Renal cortical epithelial cell (primary cell): ENCODE data around the gene SHISAL1. TPM values are rescaled to one million over a fixed set of nuclear protein-coding genes. Genes with fewer than 3 reads are reported as not detected.
"Not testable (repeated sequence)": the region's sequence is repeated elsewhere in the genome, so short reads cannot be mapped to it uniquely, and the experiment has no call there.

Experiments used
- DNase-seq: peaks from one replicate; pipeline ENCODE4 v3.0.0-alpha.2; 2011; ENCODE audit warnings: low read depth
- total RNA-seq: library from RNA; depleted of rRNA; stranded (reverse); fragments of >200 nt; gene quantifications from 2 replicates; pipeline ENCODE4 v1.2.3, GENCODE V29; 2014

SHISAL1 gene
- total RNA-seq, 1 donor from 2014 or later = 0.05 TPM

DNA sequence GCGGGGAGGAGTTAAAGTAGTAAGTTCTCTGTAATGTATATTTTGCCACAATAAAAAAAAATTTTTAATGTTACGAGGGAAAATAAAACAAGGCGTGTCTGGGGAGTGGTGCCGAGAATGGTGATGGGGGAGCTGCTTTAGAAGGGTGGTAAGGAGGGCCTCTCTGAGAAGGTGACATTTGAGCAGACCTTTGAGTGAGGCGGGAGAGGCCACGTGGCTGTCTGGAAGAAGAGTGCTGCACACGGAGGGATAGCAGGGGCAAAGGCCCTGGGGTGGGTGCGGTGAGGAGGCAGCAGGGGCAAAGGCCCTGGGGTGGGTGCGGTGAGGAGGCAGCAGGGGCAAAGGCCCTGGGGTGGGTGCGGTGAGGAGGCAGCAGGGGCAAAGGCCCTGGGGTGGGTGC, 10.4 kb downstream of the SHISAL1 start:
- not testable (repeated sequence) for DNase-seq

DNA sequence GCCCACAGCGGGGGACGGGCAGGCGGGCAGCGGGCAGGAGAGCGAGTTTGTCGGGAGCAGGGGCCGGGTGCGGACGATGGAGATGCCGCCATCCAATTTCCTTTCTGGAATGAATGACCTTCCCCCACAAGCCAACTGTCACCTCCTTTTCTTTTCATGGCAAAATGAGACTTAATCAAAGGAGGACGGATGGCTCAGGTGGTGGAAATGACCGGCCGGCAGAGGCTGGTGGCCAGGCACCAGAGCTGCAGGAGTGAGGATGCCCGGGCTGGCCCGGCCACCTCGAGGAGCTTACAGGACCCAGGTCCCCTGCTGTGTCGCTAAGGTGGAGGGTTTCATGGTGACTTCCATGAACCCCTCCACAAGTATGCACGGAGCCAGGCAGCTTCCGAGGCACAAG, 11.7 kb downstream of the SHISAL1 start:
- no peak for DNase-seq

DNA sequence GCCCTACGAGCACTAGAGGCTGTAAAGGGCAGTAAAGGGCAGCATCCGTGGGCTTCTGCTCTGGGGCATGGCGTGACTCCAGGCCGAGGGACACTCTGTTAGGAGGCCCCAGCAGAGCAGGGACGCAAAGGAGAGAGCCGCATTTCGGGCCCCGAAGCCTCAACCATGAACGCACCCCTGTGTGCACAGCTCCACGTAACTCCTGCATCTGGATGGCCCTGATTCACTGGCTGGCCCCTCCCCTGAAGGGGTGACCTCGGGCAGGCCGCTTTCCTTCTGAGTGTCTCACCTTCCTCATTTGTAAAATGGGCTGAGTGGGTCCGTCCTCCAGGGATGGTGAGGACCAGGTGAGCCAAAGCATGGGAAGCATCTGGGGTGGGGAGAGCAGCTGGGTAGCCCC, 13.6 kb downstream of the SHISAL1 start:
- no peak for DNase-seq

DNA sequence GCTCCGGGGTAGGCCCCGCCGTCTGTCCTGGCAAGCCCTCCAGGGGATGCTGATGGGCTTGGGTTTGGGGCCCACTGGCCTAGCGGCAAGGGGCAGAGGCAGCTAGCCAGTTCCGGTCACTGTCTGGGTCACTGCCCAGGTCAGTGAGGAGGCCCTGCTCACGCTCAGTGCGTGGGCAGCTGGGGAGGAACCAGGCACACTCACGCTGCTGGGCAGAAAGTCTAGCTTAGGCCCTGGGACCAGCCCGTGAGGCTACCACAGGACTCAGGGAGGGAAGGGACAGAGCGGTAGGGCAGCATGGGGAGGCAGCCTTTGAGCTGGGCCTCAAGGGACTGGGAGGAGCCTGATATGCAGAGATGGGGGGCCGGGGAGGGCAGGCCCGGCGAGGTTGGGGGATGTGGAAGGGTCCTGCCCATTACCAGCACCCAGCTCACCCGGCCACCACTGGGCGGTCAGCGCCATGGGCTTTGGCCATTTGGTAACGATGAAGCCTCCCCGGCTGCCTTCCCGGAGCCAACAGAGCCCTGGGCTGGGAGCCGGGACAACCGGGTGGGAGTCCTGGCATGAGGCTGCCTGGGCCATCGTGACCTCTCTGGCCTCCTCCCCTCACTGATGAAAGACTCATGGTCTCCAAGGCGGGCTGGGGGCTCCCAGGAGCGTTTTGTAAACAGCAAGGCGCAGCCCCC, 14.2 kb downstream of the SHISAL1 start:
- peak; percentile 2 for DNase-seq

DNA sequence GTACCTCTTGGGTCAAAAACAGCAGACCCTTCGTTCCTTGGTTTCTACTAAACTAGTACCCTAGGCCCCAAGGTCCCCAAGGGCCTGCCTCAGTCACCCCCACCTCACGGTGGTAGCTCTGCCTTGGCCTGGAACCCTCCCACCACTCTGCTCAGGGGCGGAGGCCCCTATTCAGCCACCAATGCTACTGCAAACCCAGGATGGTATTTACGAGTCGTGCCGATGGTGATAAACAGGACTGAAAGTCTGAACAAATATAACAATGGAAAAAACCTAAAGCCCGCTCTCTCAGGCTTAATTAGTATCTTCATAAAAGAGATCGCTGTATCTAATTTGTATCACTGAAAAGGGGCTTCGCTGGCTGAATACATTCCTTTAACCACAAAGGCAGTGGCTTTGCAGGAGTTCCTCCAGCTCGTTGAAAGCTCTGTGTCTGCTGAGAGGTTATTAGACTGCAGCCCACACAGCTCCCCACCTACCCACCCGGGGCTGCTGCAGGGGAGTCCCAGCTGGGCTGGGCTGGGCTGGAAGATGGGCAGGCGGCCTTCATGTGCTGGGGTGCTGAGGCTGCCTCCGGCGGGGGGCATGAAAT, 15.2 kb downstream of the SHISAL1 start:
- DNase-seq = no peak

DNA sequence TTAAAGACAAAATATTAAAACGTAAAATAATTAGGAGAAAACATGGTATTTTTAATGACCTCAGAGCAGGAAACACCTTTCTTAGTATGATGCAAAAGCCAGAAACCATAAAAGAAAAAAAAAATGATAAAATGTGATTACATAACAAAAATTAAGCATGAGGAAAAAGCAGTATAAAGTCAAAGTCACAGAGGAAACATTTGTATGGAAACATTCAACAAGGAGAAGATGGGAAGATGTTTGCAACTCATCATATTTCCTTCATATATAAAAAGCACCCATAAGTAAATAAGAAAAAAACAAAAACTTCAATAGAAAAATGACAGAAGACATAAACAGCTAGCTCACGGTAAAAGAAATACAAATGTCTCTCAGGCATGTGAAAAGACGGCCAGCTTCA, 17.3 kb downstream of the SHISAL1 start:
- DNase-seq = no peak

DNA sequence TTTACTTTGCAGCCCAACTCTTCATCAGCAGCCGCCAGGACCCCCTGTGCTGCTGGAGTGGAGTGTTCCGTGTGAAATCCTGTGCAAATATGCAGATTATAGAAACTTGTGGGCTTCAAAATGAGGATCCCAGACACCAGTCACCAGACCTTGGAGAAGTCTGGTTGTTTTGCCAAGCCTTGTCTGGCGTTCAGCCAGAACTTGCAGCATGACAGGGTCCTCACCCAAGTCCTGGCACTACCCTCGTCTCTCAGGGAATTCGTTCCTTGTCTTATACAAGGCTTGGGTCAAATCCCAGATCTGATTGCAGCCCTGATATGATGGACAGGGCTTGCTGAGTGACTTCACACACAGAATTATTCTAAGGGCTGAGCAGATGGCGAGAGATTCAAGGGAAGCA, 18.9 kb downstream of the SHISAL1 start:
- DNase-seq = no peak

DNA sequence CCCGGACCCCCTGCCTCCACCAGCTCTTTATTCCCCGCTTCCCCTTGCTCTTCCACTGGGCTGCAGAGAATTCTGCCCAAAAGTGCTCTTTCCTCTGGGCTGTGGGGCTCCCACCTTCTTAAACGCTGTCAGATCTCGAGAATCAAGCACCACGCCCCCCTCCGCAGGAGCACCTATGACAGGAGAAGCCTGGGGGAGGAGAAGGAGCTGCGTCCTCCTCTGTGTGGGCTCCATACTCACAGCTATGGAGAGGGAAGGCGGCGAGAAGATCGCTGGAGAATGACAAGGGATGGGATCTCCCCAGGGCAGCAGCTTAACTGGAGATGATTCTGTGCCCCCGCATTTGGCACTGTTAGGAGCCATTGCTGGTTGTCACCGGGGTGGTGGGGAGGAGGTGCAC, 19.7 kb downstream of the SHISAL1 start:
- DNase-seq = no peak

DNA sequence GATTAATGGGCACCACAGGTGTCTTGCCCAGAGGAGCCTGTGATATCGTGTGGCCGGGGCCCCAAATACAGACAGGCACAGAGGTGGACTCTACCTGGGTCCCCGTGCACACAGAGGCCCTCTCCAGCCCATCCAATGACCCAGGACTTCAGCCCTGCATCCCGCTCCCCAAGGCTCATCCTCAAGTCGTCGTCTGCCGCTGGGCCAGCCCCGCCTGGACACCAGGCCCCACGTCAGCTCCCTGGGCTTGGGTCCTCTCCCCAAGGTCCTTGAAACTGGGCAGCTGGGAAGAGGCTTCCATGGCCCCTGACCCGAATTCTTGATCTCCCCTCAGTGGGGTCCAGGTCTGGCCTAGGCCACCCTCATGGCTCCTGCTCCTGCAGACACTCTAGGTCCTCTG, 20.2 kb downstream of the SHISAL1 start:
- no peak for DNase-seq

DNA sequence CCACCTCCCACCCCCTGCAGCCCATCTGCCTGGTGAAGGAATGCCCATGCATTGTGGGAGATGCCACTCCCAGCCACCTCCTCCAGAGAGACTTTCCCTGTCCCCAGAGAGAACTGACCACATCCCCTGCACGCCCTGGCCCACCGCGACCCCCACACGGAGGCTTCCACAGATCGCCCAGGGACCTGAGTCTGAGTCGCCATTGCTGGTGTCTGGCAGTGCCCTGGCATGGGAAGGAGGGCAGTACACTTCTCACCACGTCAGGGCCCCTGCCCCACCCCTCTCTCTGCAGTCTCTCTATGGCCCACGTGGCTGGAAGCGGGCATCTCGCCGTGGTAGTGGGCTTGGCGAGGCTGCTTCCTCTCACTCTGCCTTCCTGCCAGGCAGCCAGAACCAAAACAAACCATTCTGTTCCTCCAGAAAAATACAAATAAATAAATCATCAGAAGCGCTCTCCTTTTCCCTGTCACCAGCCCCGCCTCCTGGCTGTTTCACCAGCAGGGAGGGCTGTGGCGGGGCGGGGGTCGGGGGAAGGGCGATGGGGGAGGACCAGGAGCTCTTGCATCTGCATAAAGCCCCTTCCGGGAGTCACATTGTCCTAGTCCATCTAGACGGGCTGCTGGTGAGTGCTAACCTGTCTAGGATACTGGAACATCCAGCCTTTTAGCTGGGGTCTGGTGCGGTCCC, 20.9 kb downstream of the SHISAL1 start:
- DNase-seq = no peak

DNA sequence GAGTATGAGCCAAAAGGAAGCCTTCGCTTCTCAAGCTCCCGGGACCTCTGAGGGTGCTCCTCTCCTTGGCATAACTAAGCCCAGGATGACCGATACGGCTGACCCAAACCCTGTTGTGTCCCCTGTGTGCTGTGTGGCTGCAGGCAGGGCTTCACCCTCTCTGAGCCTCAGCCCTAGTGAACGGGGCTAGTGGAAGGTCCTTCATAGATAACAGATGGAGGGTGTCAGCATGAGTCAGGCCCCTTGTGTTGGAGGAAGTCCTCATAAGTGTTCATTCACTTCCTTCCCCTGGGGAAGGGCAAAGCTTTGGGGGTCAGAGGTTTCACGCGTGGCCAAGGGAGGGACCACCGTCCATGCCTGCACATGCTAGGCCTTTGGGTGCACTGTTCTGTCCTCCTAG, 21.5 kb downstream of the SHISAL1 start:
- DNase-seq = no peak

DNA sequence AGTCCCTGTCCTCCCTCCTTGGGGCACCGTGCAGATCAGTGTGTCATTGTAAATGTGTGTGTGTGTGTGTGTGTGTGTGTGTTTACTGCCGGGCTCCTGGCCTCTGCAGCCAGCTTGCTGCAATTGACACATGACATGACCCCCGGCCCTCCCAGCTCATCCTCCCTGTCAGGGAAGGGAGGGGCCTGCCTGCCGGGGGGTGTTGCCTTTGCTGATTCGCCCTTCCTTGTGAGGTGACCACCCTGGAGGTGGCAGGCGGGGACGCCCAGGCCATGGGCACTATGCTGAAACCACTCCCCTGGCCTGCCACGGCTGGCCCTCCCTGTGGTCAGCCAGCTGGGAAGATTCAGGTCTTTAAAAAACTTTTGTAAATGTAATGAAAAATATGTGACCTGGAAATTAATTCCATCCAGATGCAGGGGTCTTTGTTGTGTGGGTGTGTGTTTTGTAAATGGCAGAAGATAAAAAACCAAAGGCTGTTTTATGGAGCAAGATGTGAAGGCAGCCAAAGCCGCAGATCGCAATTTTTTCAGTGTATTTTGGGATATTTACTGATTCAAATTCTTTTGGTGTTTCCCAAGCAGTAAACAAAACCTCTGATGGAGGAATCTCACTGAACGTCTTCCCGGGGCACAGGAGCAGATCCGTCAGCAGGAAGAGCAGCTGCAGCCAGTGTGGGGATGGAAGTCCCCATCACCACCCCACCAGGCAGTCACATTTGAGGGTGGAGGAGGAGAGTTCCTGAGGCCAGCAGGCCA, 23.2 kb downstream of the SHISAL1 start:
- DNase-seq = no peak

DNA sequence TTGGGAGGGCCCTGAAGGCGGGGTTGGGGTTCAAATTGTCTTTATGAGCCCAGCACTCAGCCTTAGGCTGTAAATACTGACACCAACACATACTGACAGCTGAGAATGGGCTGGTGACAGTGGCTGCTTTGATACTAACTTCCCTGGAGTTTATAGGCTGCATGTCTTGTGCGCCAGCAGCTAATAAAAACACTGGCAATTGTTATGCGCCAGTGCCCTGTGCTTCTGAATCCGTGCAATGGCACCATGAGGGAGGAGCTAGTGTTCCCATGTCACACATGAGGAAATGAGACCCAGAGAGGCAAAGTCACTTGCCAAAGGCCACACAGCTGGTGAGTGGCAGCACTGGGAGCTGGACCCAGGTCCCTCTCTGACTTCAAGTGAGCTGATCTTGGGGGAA, 23.8 kb downstream of the SHISAL1 start:
- no peak for DNase-seq

DNA sequence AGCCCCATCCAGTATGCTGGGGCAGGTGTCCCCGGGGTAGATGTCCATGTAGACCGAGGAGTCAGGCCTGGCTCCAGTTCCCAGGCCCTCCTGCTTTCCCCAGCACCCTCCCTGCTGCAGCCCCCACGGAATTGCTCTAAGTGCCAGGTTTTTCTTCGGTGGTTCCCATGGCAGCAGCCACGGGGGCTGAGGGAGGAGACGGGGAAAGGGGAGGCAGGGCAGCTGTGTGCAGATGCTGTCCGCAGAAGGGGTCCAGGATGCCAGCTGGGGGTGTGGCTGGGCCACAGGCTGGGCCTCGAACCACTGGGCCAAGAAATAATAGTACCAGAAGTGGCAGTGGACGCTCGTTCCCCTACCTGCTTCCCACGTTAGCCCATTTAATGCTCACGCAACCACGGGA, 25.0 kb downstream of the SHISAL1 start:
- no peak for DNase-seq

DNA sequence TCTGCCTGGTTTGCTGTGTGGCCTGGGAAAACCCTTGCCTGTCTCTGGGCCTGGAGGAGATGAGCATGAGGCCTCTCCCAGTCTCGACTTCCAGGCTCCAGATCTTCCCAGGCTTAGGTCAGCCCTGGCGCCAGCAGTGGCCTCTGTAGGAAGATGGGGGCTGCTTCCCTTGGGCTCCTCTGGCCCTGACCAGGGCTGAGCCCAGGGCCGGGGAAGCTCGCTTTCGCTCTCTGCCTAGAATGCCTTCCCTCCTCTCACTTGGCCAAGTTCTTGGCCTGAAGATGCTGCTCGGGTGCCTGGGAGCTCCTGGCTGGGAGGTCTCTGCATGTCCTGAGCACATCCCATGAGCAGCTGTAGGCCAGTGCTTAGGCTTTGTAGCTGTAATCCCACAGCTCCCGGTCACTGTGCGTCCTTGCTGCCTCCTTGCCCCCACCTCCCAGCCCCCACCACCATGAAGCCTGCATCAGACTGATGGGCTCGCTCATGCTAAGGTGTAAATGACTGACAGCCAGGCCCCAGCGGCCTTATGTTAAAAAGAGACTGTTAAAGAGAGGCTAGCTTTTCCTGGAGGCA, 25.5 kb downstream of the SHISAL1 start:
- no peak for DNase-seq

DNA sequence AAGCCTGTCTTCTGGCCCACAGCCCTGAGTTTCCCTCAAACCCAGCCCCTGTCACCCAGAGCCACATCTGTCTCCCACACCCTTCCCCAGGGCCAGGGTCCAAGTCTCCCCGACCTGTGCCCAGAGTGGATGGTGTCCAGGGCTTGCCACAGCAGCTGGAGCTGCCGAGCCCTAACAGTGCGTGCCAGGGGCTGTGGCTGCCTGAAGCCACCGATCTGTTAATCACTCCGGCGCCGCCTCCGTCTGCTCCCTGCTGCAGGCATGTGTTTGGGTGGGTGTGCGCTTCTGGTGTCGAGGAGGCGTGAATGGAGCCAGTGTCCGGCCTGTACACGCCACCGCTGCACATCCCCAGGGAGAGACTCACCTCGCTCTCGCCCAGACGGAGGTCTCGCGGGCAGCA, 26.1 kb downstream of the SHISAL1 start:
- DNase-seq = no peak

DNA sequence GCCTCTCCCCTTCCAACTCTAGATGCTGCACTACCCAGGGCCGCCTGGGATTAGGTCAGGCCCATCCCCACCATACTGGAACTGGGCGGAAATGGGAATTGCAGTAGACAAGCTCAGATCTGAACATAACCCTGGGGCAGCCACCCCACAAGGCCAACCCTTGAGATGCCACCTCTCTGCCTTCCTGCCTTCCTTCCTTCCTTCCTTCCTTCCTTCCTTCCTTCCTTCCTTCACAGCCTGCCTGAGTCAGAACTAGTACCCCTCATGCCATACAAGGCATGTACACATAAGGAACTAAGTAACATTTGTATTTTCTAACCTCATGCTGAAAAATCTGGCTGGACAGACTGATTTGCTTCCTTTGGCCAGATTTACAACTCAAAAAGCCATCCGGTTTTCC, 28.0 kb downstream of the SHISAL1 start:
- DNase-seq = no peak

DNA sequence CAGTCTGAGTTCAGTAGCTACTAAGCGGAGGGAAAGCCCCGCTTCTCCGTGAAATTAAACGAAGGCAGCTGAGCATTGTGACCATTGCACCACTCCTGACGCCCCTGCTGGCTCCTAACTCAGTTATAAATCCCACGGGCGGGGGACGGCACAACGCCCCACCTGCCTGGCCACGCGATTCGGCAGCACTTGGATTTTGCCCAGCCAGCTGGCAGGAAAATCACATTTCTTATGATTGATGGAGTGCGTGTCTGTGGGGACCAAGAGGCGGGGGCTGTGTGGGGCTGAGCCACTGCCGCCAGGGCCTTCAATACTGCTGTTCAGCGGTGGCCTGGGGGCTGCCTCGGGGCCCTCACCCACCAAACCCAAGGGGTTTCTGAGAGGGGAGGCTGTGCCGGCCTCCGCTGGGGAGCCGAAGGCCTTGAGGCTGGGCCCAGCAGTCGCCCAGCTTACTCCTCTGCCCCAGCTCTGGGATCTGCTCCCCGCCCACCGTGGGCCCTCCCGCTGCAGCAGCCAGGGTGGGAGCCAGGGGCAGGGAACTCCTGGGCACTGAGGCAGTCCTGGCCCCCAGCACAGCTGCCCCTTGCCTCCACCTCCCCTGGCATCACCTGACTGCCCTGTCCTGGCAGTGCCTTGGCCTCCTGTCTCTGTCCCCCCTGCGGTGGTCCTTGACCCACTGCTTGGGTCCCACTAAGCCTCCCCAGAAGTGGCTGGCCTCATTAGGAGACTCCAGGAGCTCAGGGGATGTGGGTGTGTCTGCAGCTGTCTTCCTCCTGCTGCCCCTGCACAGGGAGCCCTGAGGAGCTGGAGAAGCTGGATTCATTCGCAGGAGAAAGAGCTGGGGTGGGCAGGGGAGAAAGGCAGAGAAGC, 30.7 kb downstream of the SHISAL1 start:
- no peak for DNase-seq

DNA sequence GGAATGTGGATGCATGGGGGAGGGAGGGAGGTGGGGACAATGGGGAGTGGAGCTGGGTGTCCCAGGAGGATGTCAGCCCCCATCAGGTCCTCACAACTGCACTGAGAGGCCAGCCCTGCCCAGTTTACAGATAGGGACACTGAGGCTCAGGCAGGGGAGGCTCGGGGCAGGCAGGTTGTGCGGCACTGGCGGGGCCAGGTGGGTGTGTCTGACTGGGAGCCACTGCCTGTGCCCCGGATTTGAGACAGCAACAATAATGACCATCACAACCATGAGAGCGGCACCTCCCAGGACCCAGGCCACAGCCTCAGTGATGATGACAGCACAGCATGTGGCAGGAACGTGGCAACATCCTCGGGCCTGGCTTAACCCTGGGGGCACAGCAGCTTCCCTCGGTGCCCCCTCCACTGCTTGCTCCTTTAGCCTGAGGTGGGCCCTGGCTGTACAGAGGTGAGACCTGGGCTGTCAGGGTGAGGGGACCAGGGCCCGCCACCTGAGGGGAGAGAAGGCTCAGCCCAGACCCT, 32.0 kb downstream of the SHISAL1 start:
- DNase-seq = no peak

DNA sequence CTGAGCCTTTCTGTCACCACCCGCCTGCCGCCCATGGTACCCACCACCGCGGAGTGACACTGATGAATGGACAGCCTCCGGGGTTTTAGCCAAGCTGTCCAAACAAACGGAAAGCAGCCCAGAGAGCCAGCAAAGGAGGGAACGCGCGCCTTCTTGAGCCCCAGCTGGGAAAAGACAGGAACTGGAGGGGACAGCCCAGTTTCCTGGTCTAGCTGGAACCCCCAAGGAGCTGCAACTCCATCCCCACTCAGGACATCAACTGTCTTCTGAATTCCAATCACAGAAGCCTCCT, 33.7 kb downstream of the SHISAL1 start:
- no peak for DNase-seq
